HCT116 (cell line): Measurements from ENCODE around the gene CD300LD. TPM values are rescaled to one million over a fixed set of nuclear protein-coding genes. Genes with fewer than 3 reads are reported as not detected.
"Not testable (repeated sequence)": the region's sequence is repeated elsewhere in the genome, so short reads cannot be mapped to it uniquely, and the experiment has no call there.

Experiments
- ATAC-seq: fragments of 200-7000 bp; cut with Tn5 transposase; 2 replicates; pipeline ENCODE4 v1.9.1; 2020; ENCODE audit warnings: mild to moderate bottlenecking, moderate library complexity
- BruUV-seq: library from RNA; stranded (reverse); fragments of 400-500 nt; replicated peaks from 2 replicates; lab custom pipeline; 2021; lab: Mats Ljungman, UMichigan
- CTCF ChIA-PET: fragments of 300-600 bp; sonication (Branson Sonifier 250); formaldehyde crosslinking; loops from one replicate; lab custom pipeline; 2021; ENCODE audit warnings: antibody characterized with exemption; lab: Charles Lee
- POLR2A ChIA-PET: fragments of 300-600, 350-600 bp; sonication (Branson Sonifier 250); formaldehyde crosslinking; loops from one replicate; lab custom pipeline; 2021; ENCODE audit warnings: antibody characterized with exemption; lab: Charles Lee
- RAD21 ChIA-PET, 2 experiments: fragments of 300-600 bp; sonication (Branson Sonifier 250); formaldehyde crosslinking; loops; one replicate each; lab custom pipeline; 2023; ENCODE audit warnings: low total read pairs in 2 of 2; ENCODE audit not compliant: uncharacterized antibody in 2 of 2, unreplicated experiment in 2 of 2, low non-redundant PET in 1 of 2; lab: Charles Lee
- DNase-seq: peaks from one replicate; pipeline ENCODE4 v3.0.0-alpha.2; 2010; ENCODE audit warnings: low read depth, low spot score
- H2AFZ ChIP-seq: fragments of 200-600 bp; shearing (Covaris generic), sonication (generic); 2 replicates; pipeline ENCODE4 v1.6.1; 2017; ENCODE audit warnings: low read depth, mixed run types, mixed read lengths, antibody characterized with exemption, low read length; ENCODE audit not compliant: poor library complexity, severe bottlenecking
- H3K27ac ChIP-seq: 2 replicates; pipeline ENCODE4 v1.5.1; 2012; ENCODE audit warnings: low read depth, low read length
- H3K27me3 ChIP-seq: fragments of 200-600 bp; sonication (generic); 2 replicates; pipeline ENCODE4 v1.6.1; 2016; ENCODE audit warnings: mixed run types, low read length, mixed read lengths; ENCODE audit not compliant: insufficient read depth
- H3K36me3 ChIP-seq, 2 experiments: fragments of 200-500 bp in 1 of 2; fragments of 200-600 bp in 1 of 2; sonication (Bioruptor generic) in 1 of 2; sonication (generic) in 1 of 2; 2 replicates each; pipeline versions ENCODE4 v1.5.1 to v1.6.1; 2014 to 2016; ENCODE audit warnings: low read length in 2 of 2, inconsistent platforms in 1 of 2, mixed read lengths in 1 of 2, mixed run types in 1 of 2; ENCODE audit not compliant: insufficient read depth in 2 of 2, control insufficient read depth in 1 of 2
- H3K4me1 ChIP-seq, 2 experiments: fragments of 200-600 bp in 1 of 2; sonication (generic) in 1 of 2; 2 replicates each; pipeline versions ENCODE4 v1.5.1 to v1.6.1; 2012 to 2017; ENCODE audit warnings: low read length in 2 of 2, inconsistent platforms in 1 of 2, mild to moderate bottlenecking in 1 of 2, mixed read lengths in 1 of 2, mixed run types in 1 of 2, moderate library complexity in 1 of 2; ENCODE audit not compliant: insufficient read depth in 2 of 2, control insufficient read depth in 1 of 2
- H3K4me2 ChIP-seq: fragments of 200-600 bp; sonication (generic); 2 replicates; pipeline ENCODE4 v1.6.1; 2017; ENCODE audit warnings: mixed run types, low read length, mixed read lengths
- H3K4me3 ChIP-seq, 2 experiments: fragments of 200-600 bp in 1 of 2; sonication (generic) in 1 of 2; replicated peaks in 1 of 2; 2 replicates each; pipeline ENCODE4 v1.5.1; 2011 to 2016; ENCODE audit warnings: low read length in 2 of 2, control low read depth in 1 of 2, low read depth in 1 of 2, mild to moderate bottlenecking in 1 of 2, mixed read lengths in 1 of 2, mixed run types in 1 of 2
- H3K79me2 ChIP-seq: fragments of 200-600 bp; sonication (generic); 2 replicates; pipeline ENCODE4 v1.6.1; 2017; ENCODE audit warnings: mild to moderate bottlenecking, mixed run types, low read length, moderate library complexity, mixed read lengths; ENCODE audit not compliant: insufficient read depth
- H3K9ac ChIP-seq: fragments of 200-600 bp; sonication (generic); 2 replicates; pipeline ENCODE4 v1.6.1; 2016; ENCODE audit warnings: low read length, mixed read lengths
- H3K9me2 ChIP-seq: fragments of 200-600 bp; sonication (generic), shearing (Covaris generic); 2 replicates; pipeline ENCODE4 v1.6.1; 2017; ENCODE audit warnings: mixed run types, mild to moderate bottlenecking, moderate library complexity; ENCODE audit not compliant: insufficient read depth
- H3K9me3 ChIP-seq, 2 experiments: fragments of 200-500 bp in 1 of 2; fragments of 200-600 bp in 1 of 2; sonication (Bioruptor generic) in 1 of 2; sonication (generic) in 1 of 2; 2 replicates each; pipeline ENCODE4 v1.6.1; 2014 to 2017; ENCODE audit warnings: low read length in 2 of 2, mixed read lengths in 2 of 2, inconsistent platforms in 1 of 2, low read depth in 1 of 2, mild to moderate bottlenecking in 1 of 2, mixed run types in 1 of 2, moderate library complexity in 1 of 2; ENCODE audit not compliant: control insufficient read depth in 1 of 2, insufficient read depth in 1 of 2
- H4K20me1 ChIP-seq: fragments of 200-600 bp; sonication (generic), shearing (Covaris generic); 2 replicates; pipeline ENCODE4 v1.6.1; 2017; ENCODE audit warnings: mixed run types, mild to moderate bottlenecking, moderate library complexity; ENCODE audit not compliant: insufficient read depth
- POLR2A ChIP-seq: IDR thresholded peaks from 2 replicates; pipeline ENCODE4 v1.7.0; 2011; ENCODE audit warnings: borderline replicate concordance; ENCODE audit not compliant: insufficient read depth, insufficient read length; ENCODE audit errors: extremely low read depth
- RAD21 ChIP-seq: IDR thresholded peaks from 2 replicates; pipeline ENCODE4 v1.6.1; 2012; ENCODE audit warnings: low read depth, mild to moderate bottlenecking
- TCF7L2 ChIP-seq: IDR thresholded peaks from 2 replicates; pipeline ENCODE4 v1.7.0; 2011; ENCODE audit warnings: borderline replicate concordance, inconsistent platforms; ENCODE audit not compliant: insufficient read depth, insufficient read length; ENCODE audit errors: extremely low read depth
- YY1 ChIP-seq: IDR thresholded peaks from 2 replicates; pipeline ENCODE4 v1.6.1; 2011; ENCODE audit warnings: low read length, low read depth, moderate library complexity, mild to moderate bottlenecking; ENCODE audit not compliant: insufficient replicate concordance; ENCODE audit errors: extremely low read depth
- intact Hi-C: fragments of 100-400 bp; cut with micrococcal nuclease; formaldehyde crosslinking; loops from 2 replicates; pipeline ENCODE4 v1.10.0; 2022
- total RNA-seq: library from RNA; stranded (reverse); gene quantifications from one replicate; pipeline ENCODE4 v1.2.1, GENCODE V29; 2021; ENCODE audit not compliant: unreplicated experiment
- TF ChIP-seq, protein P1 (sequence below): IDR thresholded peaks from 2 replicates; pipeline ENCODE4 v1.6.1; 2012; ENCODE audit warnings: low read depth

CD300LD gene
- total RNA-seq, 1 experiment from 2014 or later = not detected

DNA sequence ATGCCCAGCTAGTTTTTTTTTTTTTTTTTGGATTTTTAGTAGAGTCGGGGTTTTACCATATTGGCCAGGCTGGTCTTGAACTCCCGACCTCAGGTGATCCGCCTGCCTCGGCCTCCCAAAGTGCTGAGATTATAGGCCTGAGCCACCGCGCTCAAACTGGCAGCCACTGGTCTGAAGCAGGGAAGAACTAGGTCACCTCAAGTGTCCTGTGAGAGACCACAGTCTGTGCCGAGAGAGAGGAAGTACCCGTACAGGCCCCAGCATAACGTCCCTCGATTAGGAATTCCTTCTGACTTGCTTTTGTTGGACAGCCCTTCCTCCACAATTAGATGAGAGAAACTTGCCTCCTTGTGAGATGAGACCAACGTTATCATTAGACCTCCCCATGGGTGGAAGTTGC, 45.2 kb upstream of the CD300LD start:
- H3K9me3 ChIP-seq = no peaks in the 10 kb centered on the region
- no peak overlapping the region for H2AFZ ChIP-seq
- no peaks in the 10 kb centered on the region for H3K36me3 ChIP-seq
- no peaks in the 10 kb centered on the region for H4K20me1 ChIP-seq
- H3K27me3 ChIP-seq = peaks cover 42% of the 10 kb centered on the region
- DNase-seq (no peak), ATAC-seq (no peak)
- H3K9me2 ChIP-seq = no peaks in the 10 kb centered on the region
- H3K4me3 ChIP-seq = no peak overlapping the region
- no peak overlapping the region for H3K9ac ChIP-seq
- no TSS peak for BruUV-seq
- POLR2A ChIA-PET = no interaction called here
- no peaks in the 10 kb centered on the region for H3K79me2 ChIP-seq
- RAD21 ChIA-PET = no interaction called here
- intact Hi-C loops = no loop called here
- CTCF ChIA-PET = no interaction called here
- H3K27ac ChIP-seq = no peak overlapping the region
- no peaks in the 10 kb centered on the region for H3K4me1 ChIP-seq
- H3K4me2 ChIP-seq = no peak overlapping the region
- TF ChIP-seq POLR2A (no peak), RAD21 (no peak), YY1 (no peak), TCF7L2 (no peak)
- TF ChIP-seq, protein P1, sequence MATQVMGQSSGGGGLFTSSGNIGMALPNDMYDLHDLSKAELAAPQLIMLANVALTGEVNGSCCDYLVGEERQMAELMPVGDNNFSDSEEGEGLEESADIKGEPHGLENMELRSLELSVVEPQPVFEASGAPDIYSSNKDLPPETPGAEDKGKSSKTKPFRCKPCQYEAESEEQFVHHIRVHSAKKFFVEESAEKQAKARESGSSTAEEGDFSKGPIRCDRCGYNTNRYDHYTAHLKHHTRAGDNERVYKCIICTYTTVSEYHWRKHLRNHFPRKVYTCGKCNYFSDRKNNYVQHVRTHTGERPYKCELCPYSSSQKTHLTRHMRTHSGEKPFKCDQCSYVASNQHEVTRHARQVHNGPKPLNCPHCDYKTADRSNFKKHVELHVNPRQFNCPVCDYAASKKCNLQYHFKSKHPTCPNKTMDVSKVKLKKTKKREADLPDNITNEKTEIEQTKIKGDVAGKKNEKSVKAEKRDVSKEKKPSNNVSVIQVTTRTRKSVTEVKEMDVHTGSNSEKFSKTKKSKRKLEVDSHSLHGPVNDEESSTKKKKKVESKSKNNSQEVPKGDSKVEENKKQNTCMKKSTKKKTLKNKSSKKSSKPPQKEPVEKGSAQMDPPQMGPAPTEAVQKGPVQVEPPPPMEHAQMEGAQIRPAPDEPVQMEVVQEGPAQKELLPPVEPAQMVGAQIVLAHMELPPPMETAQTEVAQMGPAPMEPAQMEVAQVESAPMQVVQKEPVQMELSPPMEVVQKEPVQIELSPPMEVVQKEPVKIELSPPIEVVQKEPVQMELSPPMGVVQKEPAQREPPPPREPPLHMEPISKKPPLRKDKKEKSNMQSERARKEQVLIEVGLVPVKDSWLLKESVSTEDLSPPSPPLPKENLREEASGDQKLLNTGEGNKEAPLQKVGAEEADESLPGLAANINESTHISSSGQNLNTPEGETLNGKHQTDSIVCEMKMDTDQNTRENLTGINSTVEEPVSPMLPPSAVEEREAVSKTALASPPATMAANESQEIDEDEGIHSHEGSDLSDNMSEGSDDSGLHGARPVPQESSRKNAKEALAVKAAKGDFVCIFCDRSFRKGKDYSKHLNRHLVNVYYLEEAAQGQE = no peak
- TF ChIP-seq, all 23 proteins: peak for 0

DNA sequence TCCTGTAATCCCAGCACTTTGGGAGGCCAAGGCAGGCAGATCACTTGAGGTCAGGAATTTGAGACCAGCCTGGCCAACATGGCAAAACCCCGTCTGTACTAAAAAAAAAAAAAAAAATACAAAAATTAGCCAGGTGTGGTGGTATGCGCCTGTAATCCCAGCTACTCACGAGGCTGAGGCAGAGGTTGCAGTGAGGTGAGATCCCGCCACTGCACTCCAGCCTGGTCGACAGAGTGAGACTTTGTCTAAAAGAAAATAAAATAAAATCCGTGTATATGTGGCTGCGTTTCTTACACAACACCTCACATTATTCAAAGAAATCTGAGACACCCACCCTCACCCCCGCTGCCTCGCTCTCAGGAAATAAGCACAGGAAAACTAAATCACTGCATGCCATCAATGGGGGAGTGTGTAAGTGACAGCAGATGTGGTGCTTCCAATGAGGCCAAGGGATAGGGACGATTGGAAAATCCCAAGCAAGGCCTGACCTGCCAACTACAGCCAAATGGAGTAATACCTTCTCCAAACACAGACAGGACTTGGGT, 44.5 kb upstream of the CD300LD start:
- H2AFZ ChIP-seq, ATAC-seq, H3K9ac ChIP-seq, H3K27ac ChIP-seq, H3K36me3 ChIP-seq, H3K4me2 ChIP-seq, BruUV-seq, H3K79me2 ChIP-seq, DNase-seq, CTCF ChIA-PET, H3K9me3 ChIP-seq, H3K4me1 ChIP-seq, RAD21 ChIA-PET, intact Hi-C loops, H4K20me1 ChIP-seq, POLR2A ChIA-PET, H3K4me3 ChIP-seq, H3K9me2 ChIP-seq: not testable (repeated sequence)
- peaks cover 42% of the 10 kb centered on the region for H3K27me3 ChIP-seq
